ENCODE data around the gene MTG2. TPM values are rescaled to one million over a fixed set of nuclear protein-coding genes. Genes with fewer than 3 reads are reported as not detected.

Gene MTG2
- total and polyA plus RNA-seq, 9 donors = 12.7 to 36.9 (median 33.3) TPM

GRCh38 chr20:62206388-62206775 lies 23.6 kb downstream of the MTG2 start:
- Histone ChIP-seq H3K9me3 (no peaks in the 10 kb centered on the region), H3K27me3 (no peaks in the 10 kb centered on the region), H3K36me3 (no peaks in the 10 kb centered on the region), H3K4me1 (ENCODE audit: insufficient read depth) (no peaks in the 10 kb centered on the region), H3K27ac (no peak overlapping the region), H3K4me3 (no peak overlapping the region)
- TF ChIP-seq POLR2A (IDR thresholded peaks at IDR 0.05) (no peak), EP300 (IDR thresholded peaks at IDR 0.05) (no peak)
- TF ChIP-seq, protein P1, sequence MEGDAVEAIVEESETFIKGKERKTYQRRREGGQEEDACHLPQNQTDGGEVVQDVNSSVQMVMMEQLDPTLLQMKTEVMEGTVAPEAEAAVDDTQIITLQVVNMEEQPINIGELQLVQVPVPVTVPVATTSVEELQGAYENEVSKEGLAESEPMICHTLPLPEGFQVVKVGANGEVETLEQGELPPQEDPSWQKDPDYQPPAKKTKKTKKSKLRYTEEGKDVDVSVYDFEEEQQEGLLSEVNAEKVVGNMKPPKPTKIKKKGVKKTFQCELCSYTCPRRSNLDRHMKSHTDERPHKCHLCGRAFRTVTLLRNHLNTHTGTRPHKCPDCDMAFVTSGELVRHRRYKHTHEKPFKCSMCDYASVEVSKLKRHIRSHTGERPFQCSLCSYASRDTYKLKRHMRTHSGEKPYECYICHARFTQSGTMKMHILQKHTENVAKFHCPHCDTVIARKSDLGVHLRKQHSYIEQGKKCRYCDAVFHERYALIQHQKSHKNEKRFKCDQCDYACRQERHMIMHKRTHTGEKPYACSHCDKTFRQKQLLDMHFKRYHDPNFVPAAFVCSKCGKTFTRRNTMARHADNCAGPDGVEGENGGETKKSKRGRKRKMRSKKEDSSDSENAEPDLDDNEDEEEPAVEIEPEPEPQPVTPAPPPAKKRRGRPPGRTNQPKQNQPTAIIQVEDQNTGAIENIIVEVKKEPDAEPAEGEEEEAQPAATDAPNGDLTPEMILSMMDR (IDR thresholded peaks at IDR 0.05) = no peak
- WGBS, 3 donors = 76 to 87% (median 85%) methylated on average over 17 of the region's 17 CpGs
- DNase-seq = no peak
- intact Hi-C loops (cut with DNase I) = no loop called here

GRCh38 chr20:62208061-62208794 lies 25.4 kb downstream of the MTG2 start:
- 34 to 41% (median 41%) methylated on average over 16 to 19 of the region's 19 CpGs for WGBS, 3 donors
- TF ChIP-seq, protein P1 (IDR thresholded peaks at IDR 0.05) = no peak
- TF ChIP-seq POLR2A (IDR thresholded peaks at IDR 0.05) = no peak
- TF ChIP-seq EP300 (IDR thresholded peaks at IDR 0.05) = no peak
- no peaks in the 10 kb centered on the region for H3K9me3 ChIP-seq
- no peaks in the 10 kb centered on the region for H3K27me3 ChIP-seq
- no peaks in the 10 kb centered on the region for H3K36me3 ChIP-seq
- H3K27ac ChIP-seq = no peak overlapping the region
- no peak for DNase-seq
- intact Hi-C loops (cut with DNase I) = no loop called here
- no peak overlapping the region for H3K4me3 ChIP-seq
- H3K4me1 ChIP-seq (ENCODE audit: insufficient read depth) = no peaks in the 10 kb centered on the region

DNA sequence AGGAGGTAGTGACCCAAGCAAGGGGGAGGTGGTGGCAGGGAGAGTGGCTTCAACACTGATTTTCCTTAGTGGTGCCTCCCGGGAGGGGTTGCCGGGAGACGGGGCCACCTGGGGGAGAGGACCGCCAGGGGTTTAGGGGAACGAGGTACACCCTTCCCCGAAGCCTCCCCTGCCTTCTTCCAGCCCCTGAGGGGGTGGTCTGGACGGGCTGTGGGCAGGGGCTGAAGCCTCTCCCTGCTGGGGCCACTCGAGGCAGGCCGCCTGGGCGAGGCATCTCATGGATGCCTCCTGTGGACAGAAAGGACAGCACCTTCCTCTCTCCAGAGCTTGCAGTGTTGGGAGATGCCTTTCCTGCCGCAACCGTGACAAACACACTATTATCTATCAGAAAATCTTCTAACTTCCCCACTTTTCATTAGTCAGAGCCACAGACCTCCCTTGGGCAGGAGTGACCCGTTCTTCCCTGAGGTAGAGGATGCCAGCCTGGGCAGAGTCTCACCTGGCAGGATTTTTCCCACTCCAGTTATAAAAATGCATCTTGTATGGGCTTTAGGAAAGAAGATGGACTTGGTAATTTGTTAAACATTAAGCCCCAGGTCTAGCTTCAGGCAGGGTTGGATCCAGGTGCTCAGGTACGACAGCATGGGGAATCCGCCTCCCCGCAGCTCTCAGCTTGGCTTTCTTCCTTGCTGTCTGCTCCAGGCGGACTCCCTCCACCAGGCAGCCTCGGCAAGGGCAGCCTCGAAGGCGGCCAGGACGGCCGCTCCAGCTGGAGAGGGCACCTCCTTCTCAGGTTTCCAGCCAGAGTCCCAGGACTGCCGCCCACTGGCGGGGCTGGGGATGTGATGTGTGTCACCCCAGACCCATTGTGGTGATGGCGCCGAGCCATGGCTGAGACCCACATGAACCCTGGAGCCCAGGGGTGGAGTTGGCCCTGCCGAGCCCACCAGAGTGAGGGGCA lies 26.2 kb downstream of the MTG2 start:
- WGBS, 3 donors = 14 to 19% (median 18%) methylated on average over 24 to 27 of the region's 27 CpGs
- Histone ChIP-seq H3K27ac (no peak overlapping the region), H3K4me3 (no peak overlapping the region), H3K9me3 (no peaks in the 10 kb centered on the region), H3K36me3 (no peaks in the 10 kb centered on the region), H3K27me3 (no peaks in the 10 kb centered on the region), H3K4me1 (ENCODE audit: insufficient read depth) (no peaks in the 10 kb centered on the region)
- intact Hi-C loops (cut with DNase I) = no loop called here
- no peak for DNase-seq
- TF ChIP-seq EP300 (IDR thresholded peaks at IDR 0.05) (no peak), POLR2A (IDR thresholded peaks at IDR 0.05) (no peak)
- TF ChIP-seq, protein P1 (IDR thresholded peaks at IDR 0.05) = no peak

DNA sequence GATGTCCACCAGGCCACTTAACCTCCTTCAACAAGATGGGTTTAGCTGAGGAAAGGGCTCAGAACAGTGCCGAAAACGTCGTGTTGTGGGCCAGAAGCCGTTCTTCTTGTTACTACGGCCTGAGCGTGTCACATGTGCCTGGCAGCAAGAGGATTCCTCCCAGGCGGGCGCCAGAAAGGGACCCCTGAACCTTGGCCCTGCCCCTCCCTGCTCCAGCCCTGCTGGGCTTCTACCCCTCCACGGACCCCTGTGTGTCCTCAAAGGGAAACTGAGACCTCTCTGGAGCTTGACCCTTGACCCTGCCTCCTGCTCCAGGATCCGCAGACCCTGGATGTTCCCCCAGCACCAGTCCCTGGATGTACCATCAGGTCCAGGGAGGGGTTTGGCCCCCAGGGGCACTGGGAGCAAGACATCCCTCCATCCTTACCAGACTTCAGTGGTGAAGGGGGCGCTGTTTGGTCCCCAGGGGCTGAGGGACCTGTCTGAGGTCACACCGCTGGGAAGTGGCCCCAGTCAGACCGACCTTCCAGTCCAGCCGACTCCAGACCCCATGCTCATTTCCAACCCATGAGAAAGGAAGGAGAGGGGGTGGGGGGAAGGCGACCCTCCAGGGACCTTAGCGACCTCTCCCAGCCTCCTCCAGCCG lies 27.1 kb downstream of the MTG2 start:
- no peaks in the 10 kb centered on the region for H3K9me3 ChIP-seq
- WGBS, 3 donors = 45 to 59% (median 46%) methylated on average over 15 to 17 of the region's 17 CpGs
- TF ChIP-seq, protein P1 (IDR thresholded peaks at IDR 0.05) = no peak
- TF ChIP-seq EP300 (IDR thresholded peaks at IDR 0.05) (no peak), POLR2A (IDR thresholded peaks at IDR 0.05) (no peak)
- no peak for DNase-seq
- no peaks in the 10 kb centered on the region for H3K36me3 ChIP-seq
- no peaks in the 10 kb centered on the region for H3K27me3 ChIP-seq
- intact Hi-C loops (cut with DNase I) = no loop called here
- H3K4me1 ChIP-seq (ENCODE audit: insufficient read depth) = no peaks in the 10 kb centered on the region
- no peak overlapping the region for H3K27ac ChIP-seq
- H3K4me3 ChIP-seq = no peak overlapping the region

Data from ovary (tissue), 9 donors.